ENCODE measurements around the gene AGFG1.
A peak's percentile ranks its signal among the peaks of the same experiment; 100 is the strongest.
"Not testable (repeated sequence)": the region's sequence is repeated elsewhere in the genome, so short reads cannot be mapped to it uniquely, and the experiment has no call there.

AGFG1 gene

GRCh38 chr2:227534714-227535113 lies 62.8 kb downstream of the AGFG1 start:
- no peak for DNase-seq

DNA sequence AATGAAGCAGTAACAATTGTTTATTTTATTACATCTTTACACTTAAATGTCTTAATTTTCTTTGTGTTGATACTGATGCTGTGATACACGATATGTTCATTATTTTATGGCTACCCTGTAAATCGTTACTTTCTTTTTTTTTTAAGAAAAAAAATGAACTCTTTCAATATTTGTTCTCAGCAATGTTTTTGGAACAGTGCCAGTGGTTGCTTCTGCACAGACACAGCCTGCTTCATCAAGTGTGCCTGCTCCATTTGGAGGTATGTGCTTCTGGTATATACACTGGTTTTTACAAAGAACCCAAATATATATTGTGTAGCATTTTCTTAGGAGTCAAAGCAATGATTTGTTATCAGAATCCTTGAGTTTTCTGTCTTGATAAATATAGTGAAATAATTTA lies 64.5 kb downstream of the AGFG1 start:
- peak in 3 of 51 donors; percentile 1 to 3 (median 2) for DNase-seq

GRCh38 chr2:227539465-227539956 lies 67.6 kb downstream of the AGFG1 start:
- no peak for DNase-seq

GRCh38 chr2:227540352-227540751 lies 68.4 kb downstream of the AGFG1 start:
- DNase-seq = not testable (repeated sequence)

DNA sequence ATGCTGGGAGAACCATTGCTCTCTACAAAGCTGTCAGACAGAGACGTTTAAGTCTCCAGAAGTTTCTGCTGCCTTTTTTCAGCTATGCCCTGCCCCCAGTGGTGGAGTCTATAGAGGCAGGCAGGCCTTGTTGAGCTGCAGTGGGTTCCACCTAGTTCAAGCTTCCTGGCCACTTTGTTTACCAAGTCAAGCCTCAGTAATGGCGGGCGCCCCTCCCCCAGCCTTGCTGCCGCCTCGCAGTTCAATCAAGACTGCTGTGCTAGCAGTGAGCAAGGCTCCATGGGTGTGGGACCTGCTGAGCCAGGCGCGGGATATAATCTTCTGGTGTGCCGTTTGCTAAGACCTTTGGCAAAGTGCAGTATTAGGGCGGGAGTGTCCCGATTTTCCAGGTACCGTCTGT lies 74.0 kb downstream of the AGFG1 start:
- DNase-seq = no peak

GRCh38 chr2:227551836-227552235 lies 79.9 kb downstream of the AGFG1 start:
- DNase-seq = no peak

DNA sequence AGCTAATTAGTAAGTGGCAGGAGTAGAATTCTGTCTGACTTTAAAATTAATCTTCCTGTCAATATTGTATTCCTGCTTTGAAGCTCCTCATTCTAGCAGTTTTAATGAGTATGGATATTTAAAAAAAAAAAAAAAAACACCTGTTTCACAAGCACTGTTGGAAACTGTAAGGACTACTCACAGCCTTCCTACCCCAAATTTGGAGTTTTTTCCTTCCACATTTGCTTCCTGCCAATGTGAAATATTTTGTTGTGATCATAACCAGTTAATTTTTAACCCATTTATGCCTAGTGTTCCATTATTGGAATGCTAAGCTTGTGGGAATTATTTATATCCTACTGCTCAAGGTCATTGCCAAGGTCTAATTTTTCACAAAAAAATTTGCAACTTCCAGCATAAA lies 90.6 kb downstream of the AGFG1 start:
- DNase-seq = no peak

DNA sequence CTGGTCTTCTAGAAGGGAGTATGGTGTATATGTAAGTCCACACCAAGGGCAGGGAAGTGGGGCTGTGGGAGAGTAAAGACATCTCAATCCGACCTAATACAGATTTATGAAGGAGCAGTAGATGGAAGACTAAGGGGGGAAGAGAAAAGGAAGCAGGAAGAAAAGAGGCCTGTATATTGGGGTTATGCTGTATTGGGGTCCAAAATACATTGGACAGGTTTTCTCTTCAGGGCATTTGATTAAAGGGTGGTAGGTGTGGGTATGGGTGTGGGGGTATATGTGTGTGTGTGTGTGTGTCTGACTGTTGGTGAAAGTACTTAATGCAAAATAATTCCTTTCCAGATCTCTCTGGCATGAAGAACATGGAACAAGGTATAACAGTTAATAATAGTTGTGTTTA lies 93.1 kb downstream of the AGFG1 start:
- DNase-seq = no peak

DNA sequence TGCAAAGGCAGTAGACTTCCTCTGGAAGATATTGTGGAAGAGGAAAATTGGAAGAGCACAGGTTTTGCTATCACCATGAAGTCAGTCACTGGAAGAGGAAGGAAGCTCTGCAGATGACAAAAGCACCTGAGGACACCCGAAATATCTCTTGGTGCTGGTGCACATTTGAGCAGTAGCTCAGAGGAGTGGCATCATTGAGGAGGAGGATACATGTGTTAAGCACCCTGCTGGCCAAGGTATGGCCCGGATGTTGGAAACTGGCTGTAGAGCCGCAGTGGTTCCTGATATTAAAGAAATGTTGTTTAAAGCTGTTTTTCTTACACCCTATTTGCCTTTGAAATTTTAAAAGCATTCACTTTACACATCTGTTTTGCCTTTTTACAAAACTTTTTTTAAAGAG lies 94.1 kb downstream of the AGFG1 start:
- DNase-seq = no peak

DNA sequence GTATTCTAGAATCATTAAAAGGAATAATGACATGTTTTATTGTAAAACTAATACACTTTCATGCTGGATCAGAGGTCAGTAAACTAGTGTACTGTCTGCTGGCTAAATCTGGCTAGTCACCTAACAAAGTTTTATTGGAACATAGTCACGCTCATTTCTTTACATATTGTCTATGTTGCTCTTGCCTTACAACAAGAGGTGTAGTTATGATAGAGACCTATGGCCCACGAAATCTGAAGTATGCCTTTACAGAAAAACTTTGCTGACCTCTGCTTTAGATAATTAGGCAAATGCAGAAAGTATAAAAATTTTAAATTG lies 96.9 kb downstream of the AGFG1 start:
- no peak for DNase-seq

DNA sequence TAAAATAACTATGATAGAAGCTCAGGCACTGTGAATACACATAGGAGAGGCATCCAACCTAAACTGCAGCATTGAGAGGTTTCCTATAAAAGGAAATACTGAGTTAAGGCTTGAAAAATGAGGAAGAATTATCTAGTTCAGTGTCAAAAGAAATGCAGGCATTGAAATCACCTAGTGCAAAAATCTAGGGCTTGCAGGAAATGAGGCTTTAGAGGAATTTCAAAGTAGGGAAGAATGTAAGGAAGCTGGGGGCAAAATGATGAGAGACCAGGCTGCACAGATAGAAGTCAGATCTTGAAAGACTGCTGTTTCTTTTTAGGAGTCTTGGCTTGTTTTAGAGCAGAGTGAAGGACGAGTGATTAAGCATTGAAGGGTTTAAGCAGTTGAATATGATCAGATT lies 98.7 kb downstream of the AGFG1 start:
- DNase-seq = no peak

GRCh38 chr2:227576110-227576509 lies 104.2 kb downstream of the AGFG1 start:
- no peak for DNase-seq

DNA sequence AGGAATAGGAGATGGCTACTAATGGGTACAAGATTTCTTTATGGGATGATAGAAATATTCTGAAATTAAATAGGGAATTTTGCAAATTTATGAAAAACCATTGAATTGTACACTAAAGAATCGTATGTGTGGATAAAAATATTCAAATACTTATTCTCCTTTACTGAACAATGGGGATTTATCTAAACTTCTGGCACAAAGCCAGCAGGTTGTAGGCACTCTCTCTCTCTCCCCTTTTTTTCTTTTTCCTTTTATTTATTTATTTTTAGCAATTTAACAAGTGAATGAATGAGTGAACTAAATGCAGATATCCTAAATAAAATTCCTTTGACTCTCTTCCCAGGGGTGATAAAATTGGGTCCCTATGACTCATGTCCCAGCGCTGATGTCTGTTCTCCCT lies 104.9 kb downstream of the AGFG1 start:
- DNase-seq = no peak

- DNase-seq = no peak
These were observed 105.6 kb downstream of the AGFG1 start for GRCh38 chr2:227577555-227577954.

- no peak for DNase-seq
These were observed 106.7 kb downstream of the AGFG1 start for GRCh38 chr2:227578642-227579041.

DNA sequence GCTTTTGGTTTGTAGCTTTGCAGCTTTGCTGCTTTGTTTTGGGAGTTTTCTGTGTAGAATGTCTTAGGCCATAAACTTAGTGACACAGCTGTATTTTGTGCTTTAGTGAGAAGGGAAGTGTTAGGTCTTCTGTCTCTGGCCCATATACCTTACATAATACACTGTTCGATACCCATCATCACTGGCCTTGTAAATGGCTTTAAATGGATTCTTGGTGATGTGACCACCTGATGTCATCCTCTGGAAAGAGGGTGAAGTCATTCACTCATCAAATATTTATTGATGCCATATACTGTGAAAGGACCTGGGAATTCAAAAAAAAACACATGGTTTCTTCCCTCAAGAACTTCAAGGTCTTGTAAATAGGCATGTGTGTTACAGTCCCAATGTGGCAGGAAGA lies 107.8 kb downstream of the AGFG1 start:
- DNase-seq = no peak

- DNase-seq = no peak
These were observed 110.4 kb downstream of the AGFG1 start for GRCh38 chr2:227582369-227582768.

DNA sequence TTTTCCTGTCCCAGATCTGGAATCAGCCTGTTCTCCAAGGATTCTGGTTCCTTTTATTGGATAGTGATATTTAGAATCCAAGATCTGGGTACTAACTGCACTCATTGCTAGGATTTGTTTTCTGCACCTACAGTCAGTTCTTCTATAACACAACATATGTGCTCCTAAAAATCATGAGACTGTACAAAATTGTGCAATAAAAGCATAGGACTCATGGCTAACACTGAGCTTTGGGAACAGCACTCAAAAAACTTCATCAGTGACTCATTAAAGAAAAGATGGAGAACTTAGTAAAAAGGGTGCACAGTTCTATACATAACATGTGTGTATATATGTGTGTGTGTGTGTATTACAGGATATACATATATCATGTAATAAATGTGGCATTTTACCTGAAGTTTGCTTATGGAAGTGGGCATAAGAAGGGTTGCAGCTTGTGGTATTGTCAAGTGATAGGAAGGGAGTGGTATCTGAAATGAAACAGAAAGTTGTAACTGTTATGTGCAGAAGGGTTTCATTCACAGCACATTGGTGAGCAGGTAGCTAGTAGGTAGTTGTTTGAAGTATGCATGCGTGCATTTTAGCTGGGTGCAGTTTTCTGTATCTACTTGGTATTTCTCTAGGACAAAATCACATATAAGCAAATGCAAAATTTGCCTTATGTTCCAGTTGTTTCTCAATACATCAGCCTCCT lies 120.9 kb downstream of the AGFG1 start:
- no peak for DNase-seq

- DNase-seq = no peak
These were observed 123.8 kb downstream of the AGFG1 start for GRCh38 chr2:227595797-227596196.

DNA sequence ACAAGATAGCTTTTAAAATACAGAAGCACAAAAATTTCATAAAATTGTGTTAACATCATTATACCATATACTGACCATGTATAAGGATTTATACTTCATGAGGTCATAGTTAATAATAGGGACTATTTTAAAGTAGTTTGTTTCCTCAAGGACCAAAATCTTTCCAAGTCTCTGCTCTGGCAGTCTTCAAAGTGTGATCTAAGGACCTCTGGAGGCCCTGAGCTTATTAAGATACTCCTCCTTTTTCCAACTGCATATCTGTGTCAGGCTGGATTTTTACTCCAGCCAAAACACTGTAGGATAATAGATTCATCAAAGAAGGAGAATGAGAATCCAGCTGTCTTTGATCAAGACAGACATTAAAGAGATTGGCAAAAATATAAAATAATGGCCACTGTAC lies 125.1 kb downstream of the AGFG1 start:
- DNase-seq = no peak

GRCh38 chr2:227597998-227598397 lies 126.0 kb downstream of the AGFG1 start:
- no peak for DNase-seq

DNA sequence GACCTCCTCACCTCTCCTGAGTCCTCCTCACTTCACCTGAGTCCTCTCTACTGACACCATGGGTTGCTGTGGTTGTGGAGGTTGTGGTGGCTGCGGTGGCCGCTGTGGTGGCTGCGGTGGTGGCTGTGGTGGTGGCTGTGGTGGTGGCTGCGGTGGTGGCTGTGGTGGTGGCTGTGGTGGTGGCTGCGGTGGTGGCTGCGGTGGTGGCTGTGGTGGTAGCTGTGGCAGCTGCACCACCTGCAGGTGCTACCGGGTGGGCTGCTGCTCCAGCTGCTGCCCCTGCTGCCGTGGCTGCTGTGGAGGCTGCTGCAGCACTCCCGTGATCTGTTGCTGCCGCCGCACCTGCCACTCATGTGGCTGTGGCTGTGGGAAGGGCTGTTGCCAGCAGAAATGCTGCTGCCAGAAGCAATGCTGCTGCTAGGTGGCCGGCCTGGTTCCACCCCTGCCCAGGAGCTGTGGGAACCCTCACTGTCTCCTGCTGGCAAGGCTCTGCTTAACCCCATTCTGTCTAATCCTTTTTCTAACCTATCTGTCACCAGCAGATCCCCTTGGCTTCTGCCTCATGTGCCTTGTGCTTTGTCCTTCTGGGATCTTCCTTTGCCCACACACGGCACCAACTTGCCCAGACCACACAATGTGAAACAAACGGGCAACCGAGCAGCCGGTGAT lies 127.0 kb downstream of the AGFG1 start, which contains the start of gene SCYGR2:
SCYGR2 (plus strand) TSS at position 59 of the 669 bp plus-strand sequence; CDS start at position 59, 0 bp downstream.
- not testable (repeated sequence) for DNase-seq

DNA sequence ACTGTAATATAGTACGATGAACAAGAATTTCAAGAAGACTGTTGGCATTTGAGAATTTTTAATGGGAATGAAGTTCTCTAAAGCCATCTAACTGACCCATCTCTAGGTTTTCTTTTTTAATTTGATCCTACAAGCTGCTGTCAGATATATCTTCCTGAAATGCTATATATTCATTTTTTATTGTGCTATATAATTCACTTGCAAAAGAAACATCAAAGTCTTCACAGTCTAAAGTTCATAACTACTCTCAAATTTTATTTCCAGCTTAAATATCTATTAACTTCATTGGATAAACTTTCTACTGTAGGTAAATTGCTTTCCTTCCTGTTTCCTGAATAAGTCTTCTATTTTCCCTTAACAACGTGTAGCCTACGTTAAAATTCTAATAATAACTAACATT lies 130.4 kb downstream of the AGFG1 start:
- DNase-seq = no peak
